Measurements from ENCODE around the gene HPCAL4. TPM values are rescaled to one million over a fixed set of nuclear protein-coding genes. Genes with fewer than 3 reads are reported as not detected.

The HPCAL4 gene
- total and polyA plus RNA-seq, 9 of the 15 experiments (the other 6 are each of a cell fraction or from before 2014, with no cell fraction given), result 0.01 to 0.04 (median 0.04) TPM; not detected in 4

DNA sequence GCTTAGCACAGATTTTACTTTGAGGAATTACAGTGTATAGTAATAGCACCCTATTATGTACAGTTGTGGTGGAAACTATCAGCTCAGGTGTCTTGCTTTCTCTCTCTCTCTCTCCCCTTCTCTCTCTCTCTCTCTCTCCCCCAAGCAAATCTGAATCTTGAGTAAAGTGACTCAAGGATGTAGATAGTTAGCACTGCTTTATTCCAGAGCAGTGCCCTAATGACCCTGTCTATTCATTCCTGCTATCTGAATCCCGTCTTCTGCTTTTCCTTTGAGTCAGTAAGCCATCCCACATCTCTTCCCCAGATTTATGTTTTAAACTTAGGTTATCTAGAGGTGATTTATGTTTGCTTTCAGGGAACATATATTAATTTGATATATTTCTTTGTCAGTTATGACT, 5.2 kb upstream of the HPCAL4 start (continued):
- TF ChIP-seq, protein P1, sequence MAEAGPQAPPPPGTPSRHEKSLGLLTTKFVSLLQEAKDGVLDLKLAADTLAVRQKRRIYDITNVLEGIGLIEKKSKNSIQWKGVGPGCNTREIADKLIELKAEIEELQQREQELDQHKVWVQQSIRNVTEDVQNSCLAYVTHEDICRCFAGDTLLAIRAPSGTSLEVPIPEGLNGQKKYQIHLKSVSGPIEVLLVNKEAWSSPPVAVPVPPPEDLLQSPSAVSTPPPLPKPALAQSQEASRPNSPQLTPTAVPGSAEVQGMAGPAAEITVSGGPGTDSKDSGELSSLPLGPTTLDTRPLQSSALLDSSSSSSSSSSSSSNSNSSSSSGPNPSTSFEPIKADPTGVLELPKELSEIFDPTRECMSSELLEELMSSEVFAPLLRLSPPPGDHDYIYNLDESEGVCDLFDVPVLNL (CRISPR knock-in tag; IDR thresholded peaks at IDR 0.05; ENCODE audit: low read depth), result no peak
- no peak for TF ChIP-seq KHSRP (IDR thresholded peaks at IDR 0.05)
- TF ChIP-seq PHTF2 (CRISPR knock-in tag; IDR thresholded peaks at IDR 0.05), result no peak
- TF ChIP-seq MXI1 (IDR thresholded peaks at IDR 0.05; ENCODE audit: low read depth, low read length), result no peak
- peak; percentile 52; the same call in 1 of the 2 replicates for TF ChIP-seq HDAC2 (IDR thresholded peaks at IDR 0.05)
- TF ChIP-seq SNRNP70 (optimal IDR thresholded peaks at IDR 0.05; ENCODE audit: low read depth, low read length), result no peak
- TF ChIP-seq CSDE1 (IDR thresholded peaks at IDR 0.05), result no peak
- no peak for TF ChIP-seq TRIM25 (IDR thresholded peaks at IDR 0.05; ENCODE audit: borderline replicate concordance)
- TF ChIP-seq PCBP1 (IDR thresholded peaks at IDR 0.05; ENCODE audit: low read depth, low read length, poor library complexity, severe bottlenecking), result no peak
- TF ChIP-seq, protein P2, sequence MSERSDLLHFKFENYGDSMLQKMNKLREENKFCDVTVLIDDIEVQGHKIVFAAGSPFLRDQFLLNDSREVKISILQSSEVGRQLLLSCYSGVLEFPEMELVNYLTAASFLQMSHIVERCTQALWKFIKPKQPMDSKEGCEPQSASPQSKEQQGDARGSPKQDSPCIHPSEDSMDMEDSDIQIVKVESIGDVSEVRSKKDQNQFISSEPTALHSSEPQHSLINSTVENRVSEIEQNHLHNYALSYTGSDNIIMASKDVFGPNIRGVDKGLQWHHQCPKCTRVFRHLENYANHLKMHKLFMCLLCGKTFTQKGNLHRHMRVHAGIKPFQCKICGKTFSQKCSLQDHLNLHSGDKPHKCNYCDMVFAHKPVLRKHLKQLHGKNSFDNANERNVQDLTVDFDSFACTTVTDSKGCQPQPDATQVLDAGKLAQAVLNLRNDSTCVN (CRISPR knock-in tag; IDR thresholded peaks at IDR 0.05), result no peak
- TF ChIP-seq ZNF717 (CRISPR knock-in tag; IDR thresholded peaks at IDR 0.05), result no peak
- TF ChIP-seq PRMT5 (CRISPR knock-in tag; IDR thresholded peaks at IDR 0.05), result no peak
- TF ChIP-seq MLX (CRISPR knock-in tag; conservative IDR thresholded peaks at IDR 0.05), result no peak
- no peak for TF ChIP-seq TCF3 (CRISPR knock-in tag; IDR thresholded peaks at IDR 0.05)
- TF ChIP-seq ZNF165 (CRISPR knock-in tag; IDR thresholded peaks at IDR 0.05; ENCODE audit: borderline replicate concordance), result no peak
- TF ChIP-seq CHD2 (IDR thresholded peaks at IDR 0.05; ENCODE audit: low read depth, low read length), result no peak
- TF ChIP-seq POLR2G (IDR thresholded peaks at IDR 0.05; ENCODE audit: low read depth, low read length), result no peak
- no peak for TF ChIP-seq NFE2L1 (tag; IDR thresholded peaks at IDR 0.05; ENCODE audit: borderline replicate concordance, low read depth)
- TF ChIP-seq ZNF212 (CRISPR knock-in tag; IDR thresholded peaks at IDR 0.05), result no peak
- no peak for TF ChIP-seq NFXL1 (CRISPR knock-in tag; IDR thresholded peaks at IDR 0.05)
- TF ChIP-seq SIN3A (IDR thresholded peaks at IDR 0.05; ENCODE audit: borderline replicate concordance in 2 of 2, control insufficient read depth in 1 of 2, low read depth in 2 of 2, low read length in 2 of 2), result no peak
- TF ChIP-seq FOXA1 (IDR thresholded peaks at IDR 0.05; ENCODE audit: borderline replicate concordance), result no peak
